H1 (cell line): ENCODE data around the gene SSX2IP. TPM values are rescaled to one million over a fixed set of nuclear protein-coding genes. Genes with fewer than 3 reads are reported as not detected.

Experiments used
- CTCF ChIA-PET: fragments of 300-600 bp; sonication (Branson Sonifier 250); formaldehyde crosslinking; loops from one replicate; lab custom pipeline; 2021; ENCODE audit not compliant: partially characterized antibody; lab: Charles Lee
- POLR2A ChIA-PET: fragments of 300-600 bp; sonication (Branson Sonifier 250); formaldehyde crosslinking; loops from one replicate; lab custom pipeline; 2021; ENCODE audit warnings: inconsistent platforms; ENCODE audit not compliant: partially characterized antibody; lab: Charles Lee
- DNase-seq, 2 experiments: peaks; one replicate each; pipeline versions ENCODE4 v3.0.0 to v3.0.0-alpha.2; 2010 to 2022; ENCODE audit warnings: low spot score in 2 of 2, low read depth in 1 of 2, mixed read lengths in 1 of 2
- FAIRE-seq: peaks from 2 replicates; lab custom pipeline; 2011; peaks lifted over from hg19 to GRCh38; lab: Jason Lieb, UNC
- H2AFZ ChIP-seq: 2 replicates; pipeline ENCODE4 v1.8.1; 2012; ENCODE audit warnings: low read length, inconsistent platforms
- H2AK5ac ChIP-seq: 2 replicates; pipeline ENCODE4 v1.6.1; 2013; ENCODE audit warnings: low read depth, low read length
- H2BK120ac ChIP-seq: replicated peaks from 2 replicates; pipeline ENCODE3; 2013; ENCODE audit warnings: low read depth, low read length, inconsistent platforms
- H2BK12ac ChIP-seq: 2 replicates; pipeline ENCODE4 v1.6.1; 2013; ENCODE audit warnings: low read depth, low read length
- H2BK15ac ChIP-seq: 2 replicates; pipeline ENCODE4 v1.6.1; 2013; ENCODE audit warnings: low read length
- H2BK20ac ChIP-seq: 2 replicates; pipeline ENCODE4 v1.6.1; 2013; ENCODE audit warnings: low read length
- H2BK5ac ChIP-seq: 2 replicates; pipeline ENCODE4 v1.6.1; 2013; ENCODE audit warnings: low read depth, low read length
- H3K14ac ChIP-seq: 2 replicates; pipeline ENCODE4 v1.6.1; 2013; ENCODE audit warnings: inconsistent platforms; ENCODE audit not compliant: insufficient read length
- H3K18ac ChIP-seq: 2 replicates; pipeline ENCODE4 v1.6.1; 2013; ENCODE audit warnings: low read length; ENCODE audit errors: extremely low read depth
- H3K23ac ChIP-seq: 2 replicates; pipeline ENCODE4 v1.6.1; 2013; ENCODE audit warnings: inconsistent platforms; ENCODE audit not compliant: insufficient read length
- H3K23me2 ChIP-seq: 2 replicates; pipeline ENCODE4 v1.6.1; 2013; ENCODE audit warnings: low read depth, low read length
- H3K27ac ChIP-seq: 2 replicates; pipeline ENCODE4 v1.6.1; 2011; ENCODE audit warnings: low read depth, low read length, inconsistent platforms
- H3K27me3 ChIP-seq, 4 experiments: replicated peaks in 1 of 4; 1 replicate in 1 of 4; 2 replicates in 3 of 4; pipeline versions ENCODE4 v1.6.1 to v1.8.1; 2011 to 2013; ENCODE audit warnings: low read length in 3 of 4, mild to moderate bottlenecking in 3 of 4, inconsistent platforms in 2 of 4, mixed read lengths in 2 of 4, moderate library complexity in 1 of 4; ENCODE audit not compliant: control insufficient read depth in 3 of 4, insufficient read depth in 3 of 4; ENCODE audit errors: extremely low read depth in 1 of 4
- H3K36me3 ChIP-seq, 4 experiments: 2 replicates each; pipeline versions ENCODE4 v1.6.1 to v1.8.1; 2011 to 2013; ENCODE audit warnings: mild to moderate bottlenecking in 4 of 4, low read length in 3 of 4, moderate library complexity in 2 of 4, control low read depth in 1 of 4, inconsistent platforms in 1 of 4; ENCODE audit not compliant: insufficient read depth in 4 of 4, control insufficient read depth in 2 of 4
- H3K4ac ChIP-seq: replicated peaks from 2 replicates; pipeline ENCODE3; 2013; ENCODE audit warnings: low read length, low read depth, mixed read lengths, inconsistent platforms; ENCODE audit not compliant: insufficient read length
- H3K4me1 ChIP-seq, 4 experiments: replicated peaks in 1 of 4; 1 replicate in 1 of 4; 2 replicates in 3 of 4; pipeline versions ENCODE4 v1.6.1 to v1.8.1; 2011 to 2013; ENCODE audit warnings: low read length in 3 of 4, inconsistent platforms in 2 of 4, mixed read lengths in 1 of 4; ENCODE audit not compliant: insufficient read depth in 4 of 4, control insufficient read depth in 3 of 4
- H3K4me2 ChIP-seq, 2 experiments: 2 replicates each; pipeline versions ENCODE4 v1.6.1 to v1.8.1; 2011 to 2013; ENCODE audit warnings: low read depth in 2 of 2, low read length in 2 of 2, control low read depth in 1 of 2, inconsistent platforms in 1 of 2, mild to moderate bottlenecking in 1 of 2; ENCODE audit not compliant: insufficient read depth in 1 of 2
- H3K4me3 ChIP-seq, 4 experiments: fragments of 200-600, 300-600 bp in 1 of 4; sonication (generic), shearing (Covaris generic), sonication (Bioruptor Twin) in 1 of 4; 2 replicates each; pipeline versions ENCODE4 v1.5.1 to v1.8.1; 2011 to 2016; ENCODE audit warnings: low read length in 4 of 4, low read depth in 3 of 4, control low read depth in 2 of 4, inconsistent platforms in 2 of 4, mild to moderate bottlenecking in 2 of 4, mixed read lengths in 1 of 4, moderate library complexity in 1 of 4; ENCODE audit not compliant: insufficient read depth in 2 of 4; ENCODE audit errors: extremely low read depth in 1 of 4
- H3K56ac ChIP-seq: replicated peaks from 2 replicates; pipeline ENCODE3; 2013; ENCODE audit warnings: low read depth, mild to moderate bottlenecking, mixed read lengths, low read length, inconsistent platforms; ENCODE audit not compliant: insufficient read length
- H3K79me1 ChIP-seq: 2 replicates; pipeline ENCODE4 v1.6.1; 2013; ENCODE audit warnings: low read depth, low read length, control low read depth
- H3K79me2 ChIP-seq, 2 experiments: 2 replicates each; pipeline versions ENCODE4 v1.6.1 to v1.8.1; 2012 to 2013; ENCODE audit warnings: low read length in 2 of 2, mild to moderate bottlenecking in 2 of 2, inconsistent platforms in 1 of 2; ENCODE audit not compliant: insufficient read depth in 2 of 2, control insufficient read depth in 1 of 2
- H3K9ac ChIP-seq, 4 experiments: replicated peaks in 1 of 4; 1 replicate in 1 of 4; 2 replicates in 3 of 4; pipeline versions ENCODE4 v1.6.1 to v1.8.1; 2011 to 2013; ENCODE audit warnings: low read depth in 3 of 4, low read length in 3 of 4, control low read depth in 2 of 4, mild to moderate bottlenecking in 2 of 4, moderate library complexity in 2 of 4, inconsistent platforms in 1 of 4; ENCODE audit errors: extremely low read depth in 1 of 4
- H3K9me3 ChIP-seq, 2 experiments: 2 replicates each; pipeline versions ENCODE4 v1.6.1 to v1.8.1; 2012 to 2013; ENCODE audit warnings: mild to moderate bottlenecking in 2 of 2, moderate library complexity in 2 of 2, control low read depth in 1 of 2, inconsistent platforms in 1 of 2, low read depth in 1 of 2, low read length in 1 of 2, mixed read lengths in 1 of 2; ENCODE audit not compliant: insufficient read depth in 2 of 2
- H4K20me1 ChIP-seq, 2 experiments: replicated peaks in 1 of 2; 2 replicates each; pipeline versions ENCODE3 to v1.8.1; 2011 to 2013; ENCODE audit warnings: inconsistent platforms in 2 of 2, low read length in 2 of 2, mild to moderate bottlenecking in 1 of 2; ENCODE audit not compliant: insufficient read depth in 2 of 2, control insufficient read depth in 1 of 2
- H4K5ac ChIP-seq: 2 replicates; pipeline ENCODE4 v1.6.1; 2013; ENCODE audit warnings: low read length, low read depth, mixed read lengths, inconsistent platforms; ENCODE audit not compliant: insufficient read length
- H4K8ac ChIP-seq: 2 replicates; pipeline ENCODE4 v1.8.0; 2013; ENCODE audit warnings: mild to moderate bottlenecking, moderate library complexity, low read length, inconsistent platforms; ENCODE audit not compliant: insufficient read depth; ENCODE audit errors: extremely low read depth
- H4K91ac ChIP-seq: replicated peaks from 2 replicates; pipeline ENCODE3; 2013; ENCODE audit warnings: low read length, mixed read lengths, inconsistent platforms; ENCODE audit not compliant: insufficient read length
- PHF8 ChIP-seq: fragments of 200-600 bp; sonication (generic); conservative IDR thresholded peaks from 2 replicates; pipeline ENCODE4 v1.7.1; 2012; ENCODE audit warnings: low read depth, mild to moderate bottlenecking, inconsistent platforms, low read length, moderate library complexity
- SIN3A ChIP-seq, 2 experiments: IDR thresholded peaks in 1 of 2; conservative IDR thresholded peaks in 1 of 2; 2 replicates each; pipeline ENCODE4 v1.6.1; 2011 to 2012; ENCODE audit warnings: low read length in 2 of 2, improper control_type of control experiment in 1 of 2, low read depth in 1 of 2, mild to moderate bottlenecking in 1 of 2
- WGBS, 2 experiments: shearing (Covaris generic) in 1 of 2; methylation state at CpG; one replicate each; pipeline versions ENCODE4 v1.1.6 to v1.1.7; 2013 to 2015; ENCODE audit warnings: low lambda C conversion rate in 2 of 2, mixed read lengths in 2 of 2, inconsistent platforms in 1 of 2, low coverage in 1 of 2, missing lambda C conversion rate in 1 of 2; ENCODE audit not compliant: insufficient replicate concordance in 2 of 2, insufficient coverage in 1 of 2, insufficient read length in 1 of 2; ENCODE audit errors: extremely low coverage in 1 of 2, missing lambda C conversion rate in 1 of 2; 5-methylcytosine and 5-hydroxymethylcytosine counted together
- polyA plus RNA-seq, 7 experiments: library from polyadenylated mRNA; depleted of rRNA in 3 of 7; stranded (reverse) in 5 of 7; unstranded in 2 of 7; fragments of >200 nt in 5 of 7; fragments of 200-250 nt in 2 of 7; gene quantifications; 1 replicate in 5 of 7; 2 replicates in 1 of 7; 4 replicates in 1 of 7; pipeline versions ENCODE4 v1.2.1 to v1.2.3, GENCODE V29; 2011 to 2013; ENCODE audit warnings: missing spikeins in 2 of 7, mixed read lengths in 2 of 7
- total RNA-seq: library from RNA; stranded (reverse); fragmentation: NEBNext Ultra II Directional; extraction: Animal tissue kit (Norgen Biotek cat#: 25700); gene quantifications from 2 replicates; pipeline ENCODE4 v1.2.1, GENCODE V29; 2021

The SSX2IP gene
- total and polyA plus RNA-seq, 2 of the 8 experiments (the other 6 are each of a cell fraction or from before 2014, with no cell fraction given): 4.0 to 31.3 TPM

GRCh38 chr1:84711869-84712268 lies 21.6 kb upstream of the SSX2IP start:
- POLR2A ChIA-PET: interaction anchor here (1.0 kb wide), 1 partner anchor 23 kb away, joined by 3 read pairs; no protein-coding TSS in a partner anchor
- no peak for TF ChIP-seq PHF8
- no peak for TF ChIP-seq SIN3A (conservative IDR thresholded peaks at IDR 0.05 in 1 of 2, IDR thresholded peaks at IDR 0.05 in 1 of 2; ENCODE audit: low read depth in 1 of 2, low read length in 2 of 2)

More at GRCh38 chr1:84711869-84712268, 21.6 kb upstream of the SSX2IP start:
- Histone ChIP-seq H3K27ac (no peak overlapping the region), H2BK20ac (no peak overlapping the region), H3K9me3 (no peaks in the 10 kb centered on the region), H2BK120ac (no peak overlapping the region), H4K8ac (no peak overlapping the region), H2BK15ac (no peak overlapping the region), H3K79me1 (no peaks in the 10 kb centered on the region), H3K4me3 (no peak overlapping the region), H3K4me2 (no peak overlapping the region), H3K56ac (no peak overlapping the region), H3K14ac (no peak overlapping the region), H3K18ac (no peak overlapping the region), H2BK5ac (no peak overlapping the region), H4K20me1 (no peaks in the 10 kb centered on the region), H4K91ac (no peak overlapping the region), H4K5ac (no peak overlapping the region), H2AK5ac (no peak overlapping the region), H3K4me1 (peaks cover 0 to 5% (median 2%) of the 10 kb centered on the region in 4 experiments; a peak in 3 of 7 replicates), H3K4ac (no peak overlapping the region), H2BK12ac (no peak overlapping the region), H3K79me2 (no peaks in the 10 kb centered on the region), H3K23me2 (no peaks in the 10 kb centered on the region), H3K27me3 (no peaks in the 10 kb centered on the region), H3K23ac (no peak overlapping the region), H3K36me3 (no peaks in the 10 kb centered on the region), H2AFZ (no peak overlapping the region), H3K9ac (no peak overlapping the region)
- 97% methylated on average over 4 of the region's 4 CpGs; no CpG with 5 or more reads in 1 of the 2 experiments for WGBS, 2 experiments
- CTCF ChIA-PET: interaction anchor here (1.0 to 5.6 kb wide), 4 partner anchors 11 to 93 kb away, joined by 4 to 55 read pairs (median 4); no protein-coding TSS in a partner anchor
- FAIRE-seq (no peak), DNase-seq (no peak)
